ENCODE measurements around the gene PLEKHH3. TPM values are rescaled to one million over a fixed set of nuclear protein-coding genes. Genes with fewer than 3 reads are reported as not detected.

The PLEKHH3 gene
- total RNA-seq, 4 donors from 2014 or later, result 32.4 to 57.7 (median 46.1) TPM

- peak overlapping the region; percentile 46 to 97 (median 72) for H3K27ac ChIP-seq
- peak in 1 of 2 donors; percentile 34 for TF ChIP-seq EP300 (IDR thresholded peaks at IDR 0.05)
- no peak for TF ChIP-seq POLR2A (IDR thresholded peaks at IDR 0.05)
- TF ChIP-seq, protein P1, sequence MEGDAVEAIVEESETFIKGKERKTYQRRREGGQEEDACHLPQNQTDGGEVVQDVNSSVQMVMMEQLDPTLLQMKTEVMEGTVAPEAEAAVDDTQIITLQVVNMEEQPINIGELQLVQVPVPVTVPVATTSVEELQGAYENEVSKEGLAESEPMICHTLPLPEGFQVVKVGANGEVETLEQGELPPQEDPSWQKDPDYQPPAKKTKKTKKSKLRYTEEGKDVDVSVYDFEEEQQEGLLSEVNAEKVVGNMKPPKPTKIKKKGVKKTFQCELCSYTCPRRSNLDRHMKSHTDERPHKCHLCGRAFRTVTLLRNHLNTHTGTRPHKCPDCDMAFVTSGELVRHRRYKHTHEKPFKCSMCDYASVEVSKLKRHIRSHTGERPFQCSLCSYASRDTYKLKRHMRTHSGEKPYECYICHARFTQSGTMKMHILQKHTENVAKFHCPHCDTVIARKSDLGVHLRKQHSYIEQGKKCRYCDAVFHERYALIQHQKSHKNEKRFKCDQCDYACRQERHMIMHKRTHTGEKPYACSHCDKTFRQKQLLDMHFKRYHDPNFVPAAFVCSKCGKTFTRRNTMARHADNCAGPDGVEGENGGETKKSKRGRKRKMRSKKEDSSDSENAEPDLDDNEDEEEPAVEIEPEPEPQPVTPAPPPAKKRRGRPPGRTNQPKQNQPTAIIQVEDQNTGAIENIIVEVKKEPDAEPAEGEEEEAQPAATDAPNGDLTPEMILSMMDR (IDR thresholded peaks at IDR 0.05), result peak; percentile 29 to 44 (median 41)
- DNase-seq (ENCODE audit: low spot score in 2 of 2), result no peak
- H3K36me3 ChIP-seq, result peaks cover 0 to 47% (median 0%) of the 10 kb centered on the region in 3 donors
- 15 to 18% methylated on average over 23 to 26 of the region's 32 CpGs for WGBS, 2 donors
- peaks cover 4 to 81% (median 35%) of the 10 kb centered on the region in 4 donors for H3K4me1 ChIP-seq
- peak overlapping the region; percentile 50 to 98 (median 72) for H3K4me3 ChIP-seq
- no peaks in the 10 kb centered on the region for H3K9me3 ChIP-seq
- H3K27me3 ChIP-seq, result no peaks in the 10 kb centered on the region
Measured at GRCh38 chr17:42673885-42674754, 2.7 kb downstream of the PLEKHH3 start.

DNA sequence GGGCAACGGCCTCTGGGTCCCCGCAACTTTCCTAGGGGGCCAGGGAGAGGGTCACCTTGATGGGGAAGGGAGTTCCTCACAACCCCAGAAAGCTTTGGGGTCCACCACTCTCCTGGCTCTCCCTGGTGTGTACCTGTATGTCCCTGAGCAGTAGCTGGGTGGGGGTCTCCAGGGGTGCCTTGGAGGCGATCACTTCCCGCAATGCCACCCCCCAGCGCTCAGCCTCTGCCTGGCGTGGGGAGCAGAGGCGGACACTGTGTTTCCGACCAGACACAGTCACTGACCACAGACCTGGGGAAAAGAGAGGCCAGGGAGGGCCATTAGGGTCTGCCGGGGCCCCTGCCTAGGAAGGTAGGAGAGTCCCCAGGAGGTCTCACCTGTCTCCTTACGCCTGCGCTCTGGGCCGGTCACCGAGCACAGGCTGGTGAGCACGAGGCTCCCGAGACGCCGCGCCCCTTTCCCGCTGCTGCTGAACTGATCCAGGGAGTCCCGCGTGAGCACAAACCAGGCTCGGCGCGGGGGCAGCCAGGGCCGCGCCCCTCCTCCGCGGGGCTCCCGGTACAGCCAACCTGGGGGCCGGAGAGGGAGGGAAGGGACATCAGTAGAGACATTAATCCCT, 3.4 kb downstream of the PLEKHH3 start:
- Histone ChIP-seq H3K27me3 (no peaks in the 10 kb centered on the region), H3K36me3 (peaks cover 0 to 54% (median 0%) of the 10 kb centered on the region in 3 donors), H3K9me3 (no peaks in the 10 kb centered on the region), H3K4me1 (peaks cover 0 to 81% (median 30%) of the 10 kb centered on the region in 4 donors), H3K4me3 (peak overlapping the region in 2 of 4 donors; percentile 50 to 98), H3K27ac (peak overlapping the region; percentile 46 to 97 (median 72))
- TF ChIP-seq EP300 (IDR thresholded peaks at IDR 0.05) (no peak), POLR2A (IDR thresholded peaks at IDR 0.05) (no peak)
- TF ChIP-seq, protein P1 (IDR thresholded peaks at IDR 0.05), result no peak
- no peak for DNase-seq (ENCODE audit: low spot score in 2 of 2)
- 48 to 64% methylated on average over 12 to 24 of the region's 30 CpGs for WGBS, 2 donors

- Histone ChIP-seq H3K4me1 (peaks cover 0 to 85% (median 40%) of the 10 kb centered on the region in 4 donors), H3K27ac (peak overlapping the region in 2 of 4 donors; percentile 6 to 97), H3K36me3 (peaks cover 0 to 66% (median 0%) of the 10 kb centered on the region in 3 donors), H3K27me3 (no peaks in the 10 kb centered on the region), H3K4me3 (no peak overlapping the region), H3K9me3 (no peaks in the 10 kb centered on the region)
- 71 to 83% methylated on average over 25 to 28 of the region's 28 CpGs for WGBS, 2 donors
- DNase-seq (ENCODE audit: low spot score in 2 of 2), result no peak
- TF ChIP-seq POLR2A (IDR thresholded peaks at IDR 0.05) (no peak), EP300 (IDR thresholded peaks at IDR 0.05) (no peak)
- TF ChIP-seq, protein P1 (IDR thresholded peaks at IDR 0.05), result no peak
Measured at GRCh38 chr17:42672038-42672437, 4.8 kb downstream of the PLEKHH3 start.

GRCh38 chr17:42670789-42671657, 5.8 kb downstream of the PLEKHH3 start:
- Histone ChIP-seq H3K4me3 (no peak overlapping the region), H3K27ac (peak overlapping the region in 2 of 4 donors; percentile 50 to 97), H3K36me3 (peaks cover 0 to 76% (median 0%) of the 10 kb centered on the region in 3 donors), H3K27me3 (no peaks in the 10 kb centered on the region), H3K4me1 (peaks cover 0 to 91% (median 41%) of the 10 kb centered on the region in 4 donors), H3K9me3 (no peaks in the 10 kb centered on the region)
- no peak for TF ChIP-seq EP300 (IDR thresholded peaks at IDR 0.05)
- TF ChIP-seq POLR2A (IDR thresholded peaks at IDR 0.05), result no peak
- TF ChIP-seq, protein P1 (IDR thresholded peaks at IDR 0.05), result no peak
- WGBS, 2 donors, result 80% methylated on average over 42 to 47 of the region's 50 CpGs
- DNase-seq (ENCODE audit: low spot score in 2 of 2), result no peak

Measured in tibial nerve (tissue), 4 donors.